PFSK-1 (cell line): ENCODE results near the gene MBTPS1.

Source experiments
- REST ChIP-seq, 2 experiments: IDR thresholded peaks; 2 replicates each; pipeline versions ENCODE4 v1.6.1 to v1.8.0; 2011 to 2012; ENCODE audit warnings: low read depth in 2 of 2, low read length in 2 of 2, control low read depth in 1 of 2, inconsistent platforms in 1 of 2, mild to moderate bottlenecking in 1 of 2, moderate library complexity in 1 of 2; ENCODE audit not compliant: insufficient read depth in 1 of 2
- TAF1 ChIP-seq: IDR thresholded peaks from 2 replicates; pipeline ENCODE4 v1.6.1; 2012; ENCODE audit warnings: low read length, control low read depth, borderline replicate concordance; ENCODE audit not compliant: insufficient read depth

- TF ChIP-seq TAF1, result no peak
- no peak for TF ChIP-seq REST (IDR thresholded peaks at IDR 0.05; ENCODE audit: insufficient read depth in 1 of 2, low read depth in 2 of 2, low read length in 2 of 2)
Observed at GRCh38 chr16:84165746-84166145, 49.0 kb upstream of the MBTPS1 start.
